Right cardiac atrium (tissue), 5 donors: ENCODE results near the gene ZC3H11A. TPM values are rescaled to one million over a fixed set of nuclear protein-coding genes. Genes with fewer than 3 reads are reported as not detected.
"Not testable (repeated sequence)": the region's sequence is repeated elsewhere in the genome, so short reads cannot be mapped to it uniquely, and the experiment has no call there.

Source experiments
- ATAC-seq, 2 donors: fragments of 200-7000 bp; cut with Tn5 transposase; one replicate each; pipeline versions ENCODE4 v1.8.0 to v1.9.1; 2020; ENCODE audit warnings: moderate library complexity in 2 of 2, mild to moderate bottlenecking in 1 of 2
- DNase-seq, 3 donors: peaks; one replicate each; pipeline ENCODE4 v3.0.0-alpha.2; 2020
- H3K27ac ChIP-seq: one replicate; pipeline ENCODE4 v1.5.1; 2013; ENCODE audit warnings: mild to moderate bottlenecking, low read length, control low read depth, moderate library complexity
- H3K27me3 ChIP-seq: one replicate; pipeline ENCODE4 v1.6.1; 2013; ENCODE audit not compliant: control insufficient read depth, insufficient read depth
- H3K4me1 ChIP-seq: one replicate; pipeline ENCODE4 v1.6.1; 2013; ENCODE audit warnings: low read length; ENCODE audit not compliant: control insufficient read depth, insufficient read depth
- H3K4me3 ChIP-seq: one replicate; pipeline ENCODE4 v1.5.1; 2013; ENCODE audit warnings: low read length, control low read depth
- H3K9me3 ChIP-seq: one replicate; pipeline ENCODE4 v1.6.1; 2013; ENCODE audit warnings: low read length; ENCODE audit not compliant: control insufficient read depth
- WGBS: extraction: QIAGEN DNeasy Blood & Tissue Kit; methylation state at CpG from one replicate; pipeline ENCODE4 v1.1.7; 2013; 5-methylcytosine and 5-hydroxymethylcytosine counted together
- intact Hi-C, 4 donors: fragments of 100-400 bp; cut with DNase I; formaldehyde crosslinking; loops; one replicate each; pipeline versions ENCODE4 v1.11.0 to v1.14.0; 2022 to 2023
- long read RNA-seq, 4 donors: library from polyadenylated mRNA; unstranded; transcript quantifications; one replicate each; pipeline ENCODE4 v2.0.0, GENCODE V29; 2020 to 2021
- polyA plus RNA-seq: library from polyadenylated mRNA; stranded (reverse); fragments of 200-250 nt; gene quantifications from one replicate; pipeline ENCODE4 v1.2.3, GENCODE V29; 2013
- total RNA-seq, 4 donors: library from RNA; stranded (reverse); fragmentation: NEBNext Ultra II Directional; extraction: Animal tissue kit (Norgen Biotek cat#: 25700); gene quantifications; one replicate each; pipeline ENCODE4 v1.2.1, GENCODE V29; 2021
- donor health status: healthy with polysubstance abuse.
- donor health status: DM: no; HTN: yes; CAD: no.
- donor health status: DM: no; HTN: no; CAD: no.
- donor health status: DM: no; HTN: yes; CAD: no; lungs with severe emphysema.
- donor health status: DM: yes; HTN: yes; CAD: no.

The ZC3H11A gene
- total RNA-seq = 10 to 100 TPM; 46.8 to 56.0 (median 50.9) TPM
- polyA plus RNA-seq = 33.4 TPM
- long read RNA-seq, donor 1, full-length matches to known transcripts = 1 of 24 reads
- long read RNA-seq, donor 1, partial matches to known transcripts = 18 of 24 reads
- long read RNA-seq, donor 1, other reads (novel, unspliced or antisense) = 5 of 24 reads
- long read RNA-seq, donor 2, partial matches to known transcripts = 3 of 8 reads
- long read RNA-seq, donor 2, other reads (novel, unspliced or antisense) = 5 of 8 reads
- long read RNA-seq, donor 3, full-length matches to known transcripts = 17 of 74 reads
- long read RNA-seq, donor 3, partial matches to known transcripts = 36 of 74 reads
- long read RNA-seq, donor 3, other reads (novel, unspliced or antisense) = 21 of 74 reads
- long read RNA-seq, donor 4, full-length matches to known transcripts = 3 of 10 reads
- long read RNA-seq, donor 4, partial matches to known transcripts = 5 of 10 reads
- long read RNA-seq, donor 4, other reads (novel, unspliced or antisense) = 2 of 10 reads

GRCh38 chr1:203795441-203796235 lies at the start of gene ZC3H11A, which contains the start of gene ZBED6:
Gene ZC3H11A (plus strand): TSS chr1:203795623. CDS start chr1:203817071, 21,448 bp downstream.
Gene ZBED6 (plus strand): TSS chr1:203795623. CDS start chr1:203797523, 1,900 bp downstream.
- intact Hi-C loops = no loop called here
- under 1% methylated on average over 59 of the region's 59 CpGs for WGBS
- DNase-seq = peak; percentile 100

GRCh38 chr1:203746281-203746680 lies 49.1 kb upstream of the ZC3H11A start:
- DNase-seq (no peak), ATAC-seq (no peak)
- intact Hi-C loops = no loop called here
- WGBS = 93% methylated on average over 6 of the region's 6 CpGs
- H3K4me1 ChIP-seq = no peaks in the 10 kb centered on the region
- H3K27me3 ChIP-seq = no peaks in the 10 kb centered on the region
- no peak overlapping the region for H3K4me3 ChIP-seq
- H3K9me3 ChIP-seq = no peaks in the 10 kb centered on the region
- H3K27ac ChIP-seq = no peak overlapping the region

More at GRCh38 chr1:203795441-203796235, at the start of gene ZC3H11A, which contains the start of gene ZBED6:
- peak; percentile 98 to 99 for ATAC-seq
- Histone ChIP-seq H3K27ac (peak within 1 kb of the TSS; percentile 85), H3K4me3 (peak within 1 kb of the TSS; percentile 97), H3K27me3 (no peaks in the 10 kb centered on the region), H3K9me3 (no peaks in the 10 kb centered on the region), H3K4me1 (peaks cover 12% of the 10 kb centered on the region)

GRCh38 chr1:203751051-203751450 lies 44.4 kb upstream of the ZC3H11A start:
- Histone ChIP-seq H3K4me1 (no peaks in the 10 kb centered on the region), H3K9me3 (no peaks in the 10 kb centered on the region), H3K27ac (no peak overlapping the region), H3K4me3 (no peak overlapping the region), H3K27me3 (no peaks in the 10 kb centered on the region)
- intact Hi-C loops = no loop called here
- ATAC-seq = no peak
- 52% methylated on average over 3 of the region's 3 CpGs for WGBS
- DNase-seq = no peak

- H3K9me3 ChIP-seq, H3K4me3 ChIP-seq, H3K4me1 ChIP-seq, DNase-seq, H3K27ac ChIP-seq, H3K27me3 ChIP-seq, ATAC-seq, intact Hi-C loops: not testable (repeated sequence)
- WGBS = 95% methylated on average over 5 of the region's 5 CpGs
These were observed 43.6 kb upstream of the ZC3H11A start for GRCh38 chr1:203751618-203752361.

- Histone ChIP-seq H3K27me3 (no peaks in the 10 kb centered on the region), H3K4me1 (no peaks in the 10 kb centered on the region), H3K27ac (no peak overlapping the region), H3K9me3 (no peaks in the 10 kb centered on the region), H3K4me3 (no peak overlapping the region)
- DNase-seq = no peak
- intact Hi-C loops = no loop called here
- no peak for ATAC-seq
- 83% methylated on average over 4 of the region's 4 CpGs for WGBS
These were observed 41.0 kb upstream of the ZC3H11A start for GRCh38 chr1:203754455-203754864.

GRCh38 chr1:203756036-203756435 lies 39.4 kb upstream of the ZC3H11A start:
- intact Hi-C loops = no loop called here
- H3K27ac ChIP-seq = no peak overlapping the region
- H3K4me3 ChIP-seq = no peak overlapping the region
- no peaks in the 10 kb centered on the region for H3K27me3 ChIP-seq
- no peak for DNase-seq
- ATAC-seq = no peak
- H3K9me3 ChIP-seq = no peaks in the 10 kb centered on the region
- H3K4me1 ChIP-seq = no peaks in the 10 kb centered on the region
- 84% methylated on average over 4 of the region's 4 CpGs for WGBS

GRCh38 chr1:203758749-203759148 lies 36.7 kb upstream of the ZC3H11A start:
- ATAC-seq, DNase-seq, H3K27ac ChIP-seq, H3K27me3 ChIP-seq, intact Hi-C loops, H3K4me3 ChIP-seq, H3K4me1 ChIP-seq, H3K9me3 ChIP-seq: not testable (repeated sequence)
- 82% methylated on average over 2 of the region's 2 CpGs for WGBS

- intact Hi-C loops = no loop called here
These were observed 34.9 kb upstream of the ZC3H11A start for GRCh38 chr1:203760506-203760905.

GRCh38 chr1:203761958-203762357 lies 33.5 kb upstream of the ZC3H11A start:
- H3K9me3 ChIP-seq, H3K4me1 ChIP-seq, H3K27me3 ChIP-seq, ATAC-seq, H3K4me3 ChIP-seq, intact Hi-C loops, H3K27ac ChIP-seq, DNase-seq: not testable (repeated sequence)
- WGBS = 80% methylated on average over 7 of the region's 7 CpGs

More at GRCh38 chr1:203760506-203760905, 34.9 kb upstream of the ZC3H11A start:
- Histone ChIP-seq H3K9me3 (no peaks in the 10 kb centered on the region), H3K27ac (no peak overlapping the region), H3K4me3 (no peak overlapping the region), H3K27me3 (no peaks in the 10 kb centered on the region), H3K4me1 (no peaks in the 10 kb centered on the region)
- DNase-seq = no peak
- WGBS = 93% methylated on average over 3 of the region's 3 CpGs
- ATAC-seq = no peak

GRCh38 chr1:203763505-203763904 lies 31.9 kb upstream of the ZC3H11A start:
- intact Hi-C loops = no loop called here
- Histone ChIP-seq H3K9me3 (no peaks in the 10 kb centered on the region), H3K4me1 (no peaks in the 10 kb centered on the region), H3K27me3 (no peaks in the 10 kb centered on the region), H3K4me3 (no peak overlapping the region), H3K27ac (no peak overlapping the region)
- ATAC-seq (no peak), DNase-seq (no peak)
- 94% methylated on average over 1 of the region's 1 CpG for WGBS
